Pancreas (tissue), 10 donors: ENCODE data around the gene RGS14. TPM values are rescaled to one million over a fixed set of nuclear protein-coding genes. Genes with fewer than 3 reads are reported as not detected.

Experiments
- ATAC-seq, 4 donors: fragments of 200-7000 bp; cut with Tn5 transposase; one replicate each; pipeline versions ENCODE4 v1.8.0 to v1.9.1; 2020; ENCODE audit warnings: mild to moderate bottlenecking in 4 of 4, moderate library complexity in 4 of 4
- DNase-seq, 6 donors: peaks; one replicate each; pipeline ENCODE4 v3.0.0-alpha.2; 2020
- FAIRE-seq: peaks from 2 replicates; lab custom pipeline; 2012; peaks lifted over from hg19 to GRCh38; lab: Jason Lieb, UNC
- H3K27ac ChIP-seq, 4 donors: fragments of 200-600 bp; sonication (generic); 1 replicate in 3 of 4; 2 replicates in 1 of 4; pipeline versions ENCODE4 v1.5.0 to v1.8.0; 2020
- H3K27me3 ChIP-seq, 4 donors: fragments of 200-600 bp; one replicate each; pipeline ENCODE4 v1.8.0; 2021
- H3K36me3 ChIP-seq, 3 donors: fragments of 200-600 bp; sonication (generic) in 1 of 3; one replicate each; pipeline versions ENCODE4 v1.5.0 to v1.8.0; 2020 to 2021
- H3K4me1 ChIP-seq, 3 donors: fragments of 200-600 bp; one replicate each; pipeline ENCODE4 v1.8.0; 2021
- H3K4me3 ChIP-seq, 4 donors: fragments of 200-600 bp; sonication (generic) in 2 of 4; one replicate each; pipeline versions ENCODE4 v1.5.0 to v1.8.0; 2020 to 2021
- H3K9me3 ChIP-seq, 4 donors: fragments of 200-600 bp; one replicate each; pipeline ENCODE4 v1.8.0; 2021
- WGBS, 2 donors: extraction: QIAGEN DNeasy Blood & Tissue Kit; methylation state at CpG; one replicate each; pipeline ENCODE4 v1.1.7; 2013; 5-methylcytosine and 5-hydroxymethylcytosine counted together
- intact Hi-C, 3 donors: fragments of 100-400 bp; cut with DNase I; formaldehyde crosslinking; loops; one replicate each; pipeline versions ENCODE4 v1.11.1 to v1.14.2; 2022
- polyA plus RNA-seq, 2 donors: library from polyadenylated mRNA; stranded (reverse); fragments of 200-250 nt; gene quantifications; one replicate each; pipeline ENCODE4 v1.2.3, GENCODE V29; 2013
- total RNA-seq, 6 donors: library from RNA; stranded (reverse); fragmentation: NEBNext Ultra II Directional in 4 of 6; extraction: Animal tissue kit (Norgen Biotek cat#: 25700) in 4 of 6; gene quantifications; one replicate each; pipeline versions ENCODE4 v1.2.1 to v1.2.4, GENCODE V29; 2021 to 2023
- TF ChIP-seq, protein P1 (sequence below), 4 donors: fragments of 200-600 bp; sonication (generic) in 3 of 4; IDR thresholded peaks; one replicate each; pipeline versions ENCODE4 v1.5.0 to v1.8.0; 2021; ENCODE audit warnings: antibody characterized with exemption in 4 of 4
- donor health status: healthy with polysubstance abuse.
- donor health status: DM: no; HTN: no; CAD: no; lungs with moderate emphysema.
- donor health status: DM: no; HTN: no; CAD: no.
- donor health status: control.
- donor health status: control.
- donor health status: Bipolar disorder and iron deficiency.
- donor health status: DM: yes; HTN: yes; CAD: no.
- donor health status: DM: no; HTN: no; CAD: no.
- donor health status: DM: no; HTN: no; CAD: no.
- donor health status: DM: yes; HTN: yes; CAD: no.

RGS14 gene, protein sequence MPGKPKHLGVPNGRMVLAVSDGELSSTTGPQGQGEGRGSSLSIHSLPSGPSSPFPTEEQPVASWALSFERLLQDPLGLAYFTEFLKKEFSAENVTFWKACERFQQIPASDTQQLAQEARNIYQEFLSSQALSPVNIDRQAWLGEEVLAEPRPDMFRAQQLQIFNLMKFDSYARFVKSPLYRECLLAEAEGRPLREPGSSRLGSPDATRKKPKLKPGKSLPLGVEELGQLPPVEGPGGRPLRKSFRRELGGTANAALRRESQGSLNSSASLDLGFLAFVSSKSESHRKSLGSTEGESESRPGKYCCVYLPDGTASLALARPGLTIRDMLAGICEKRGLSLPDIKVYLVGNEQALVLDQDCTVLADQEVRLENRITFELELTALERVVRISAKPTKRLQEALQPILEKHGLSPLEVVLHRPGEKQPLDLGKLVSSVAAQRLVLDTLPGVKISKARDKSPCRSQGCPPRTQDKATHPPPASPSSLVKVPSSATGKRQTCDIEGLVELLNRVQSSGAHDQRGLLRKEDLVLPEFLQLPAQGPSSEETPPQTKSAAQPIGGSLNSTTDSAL
- total RNA-seq = 10 to 100 TPM in 4 of 6 donors, 1 to 10 TPM in 2; 7.0 to 15.7 (median 11.3) TPM
- 10 to 100 TPM; 24.7 to 30.9 TPM for polyA plus RNA-seq

DNA sequence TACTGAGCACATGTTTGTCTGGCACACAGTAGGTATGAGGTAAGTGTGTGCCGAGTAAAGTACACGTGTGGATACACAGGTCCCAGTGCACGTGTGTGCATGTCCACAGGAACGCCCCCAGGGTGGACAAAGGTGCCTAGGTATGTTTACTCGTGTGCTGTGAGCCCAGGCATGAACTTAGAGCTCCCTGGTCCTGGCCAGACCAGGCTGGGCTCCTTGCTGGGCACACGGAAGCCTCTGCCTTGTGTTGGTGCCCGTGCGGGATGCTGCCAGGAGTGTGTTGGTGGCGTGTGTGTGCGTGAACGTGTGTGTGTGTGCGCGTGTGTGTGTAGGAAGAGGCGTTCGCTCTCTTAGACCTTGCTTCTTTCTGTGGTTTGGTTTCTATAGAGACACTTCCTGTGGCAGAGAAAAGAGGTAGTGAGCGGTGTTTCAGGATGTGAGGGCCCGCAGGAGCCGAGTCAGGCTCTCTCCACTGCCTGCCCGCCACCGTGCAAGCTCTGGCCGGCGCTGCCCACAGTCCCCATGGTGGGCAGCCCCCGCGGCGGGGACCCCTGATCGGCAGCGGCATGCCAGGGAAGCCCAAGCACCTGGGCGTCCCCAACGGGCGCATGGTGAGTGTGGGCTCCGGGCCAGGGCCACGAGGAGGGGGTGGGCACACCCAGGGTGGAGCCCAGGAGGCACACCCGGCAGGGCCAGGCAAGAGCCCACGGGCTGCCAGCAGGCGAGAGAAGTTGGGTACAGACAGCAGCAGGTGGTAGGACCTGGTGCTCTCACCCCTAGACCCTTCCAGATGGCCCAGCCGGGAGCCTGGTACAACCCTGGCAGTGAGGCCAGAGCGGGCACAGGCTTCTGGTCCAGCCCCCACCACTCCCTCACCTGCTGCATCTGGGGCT, at the start of gene RGS14:
RGS14 (plus strand) TSS at position 466 of the 893 bp plus-strand sequence; CDS start at position 567, 101 bp downstream.
- H3K36me3 ChIP-seq = no peaks in the 10 kb centered on the region
- no peaks in the 10 kb centered on the region for H3K27me3 ChIP-seq
- 60 to 70% methylated on average over 36 to 37 of the region's 37 CpGs for WGBS, 2 donors
- peaks cover 0 to under 1% (median 0%) of the 10 kb centered on the region in 3 donors for H3K4me1 ChIP-seq
- FAIRE-seq (no peak), ATAC-seq (peak in 3 of 4 donors; percentile 59 to 67 (median 64)), DNase-seq (peak in 2 of 6 donors; percentile 44 to 75)
- TF ChIP-seq, protein P1, sequence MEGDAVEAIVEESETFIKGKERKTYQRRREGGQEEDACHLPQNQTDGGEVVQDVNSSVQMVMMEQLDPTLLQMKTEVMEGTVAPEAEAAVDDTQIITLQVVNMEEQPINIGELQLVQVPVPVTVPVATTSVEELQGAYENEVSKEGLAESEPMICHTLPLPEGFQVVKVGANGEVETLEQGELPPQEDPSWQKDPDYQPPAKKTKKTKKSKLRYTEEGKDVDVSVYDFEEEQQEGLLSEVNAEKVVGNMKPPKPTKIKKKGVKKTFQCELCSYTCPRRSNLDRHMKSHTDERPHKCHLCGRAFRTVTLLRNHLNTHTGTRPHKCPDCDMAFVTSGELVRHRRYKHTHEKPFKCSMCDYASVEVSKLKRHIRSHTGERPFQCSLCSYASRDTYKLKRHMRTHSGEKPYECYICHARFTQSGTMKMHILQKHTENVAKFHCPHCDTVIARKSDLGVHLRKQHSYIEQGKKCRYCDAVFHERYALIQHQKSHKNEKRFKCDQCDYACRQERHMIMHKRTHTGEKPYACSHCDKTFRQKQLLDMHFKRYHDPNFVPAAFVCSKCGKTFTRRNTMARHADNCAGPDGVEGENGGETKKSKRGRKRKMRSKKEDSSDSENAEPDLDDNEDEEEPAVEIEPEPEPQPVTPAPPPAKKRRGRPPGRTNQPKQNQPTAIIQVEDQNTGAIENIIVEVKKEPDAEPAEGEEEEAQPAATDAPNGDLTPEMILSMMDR (IDR thresholded peaks at IDR 0.05) = no peak
- no peak within 1 kb of the TSS for H3K27ac ChIP-seq
- intact Hi-C loops = no loop called here
- H3K4me3 ChIP-seq = peak within 1 kb of the TSS in 1 of 4 donors; percentile 39
- no peaks in the 10 kb centered on the region for H3K9me3 ChIP-seq

DNA sequence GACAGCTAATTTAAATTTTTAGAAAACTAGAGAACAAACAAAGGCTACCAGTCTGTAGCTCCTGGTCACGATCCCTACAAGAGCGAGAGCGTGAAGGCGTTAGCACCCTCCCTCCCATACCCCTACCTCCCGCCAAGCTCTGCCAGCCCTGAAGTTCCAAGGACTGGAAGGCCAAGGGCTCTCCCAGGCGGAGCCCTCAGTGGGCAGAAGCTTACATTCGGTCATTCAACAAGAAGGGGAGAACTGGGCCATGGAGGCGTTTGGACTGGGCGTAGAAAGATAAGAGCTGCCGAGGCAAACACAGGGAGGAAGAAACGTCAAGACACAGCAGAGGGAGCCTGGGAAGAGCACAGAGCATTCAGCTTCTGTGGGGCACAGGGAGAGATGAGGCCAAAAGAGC, 49.0 kb upstream of the RGS14 start:
- TF ChIP-seq, protein P1 (IDR thresholded peaks at IDR 0.05) = no peak
- ATAC-seq (peak in 3 of 4 donors; percentile 1 to 4 (median 2)), DNase-seq (no peak), FAIRE-seq (no peak)
- Histone ChIP-seq H3K4me1 (peaks cover 15 to 44% (median 24%) of the 10 kb centered on the region in 3 donors), H3K27ac (peak overlapping the region in 3 of 4 donors; percentile 51 to 63 (median 58)), H3K27me3 (no peaks in the 10 kb centered on the region), H3K36me3 (peaks cover 0 to 12% (median 7%) of the 10 kb centered on the region in 3 donors), H3K4me3 (no peak overlapping the region), H3K9me3 (no peaks in the 10 kb centered on the region)
- intact Hi-C loops = loop anchor here in 1 of 3 donors (10.0 kb wide), 1 partner anchor 194 kb away; no protein-coding TSS in a partner anchor
- 47 to 57% methylated on average over 11 of the region's 11 CpGs for WGBS, 2 donors

DNA sequence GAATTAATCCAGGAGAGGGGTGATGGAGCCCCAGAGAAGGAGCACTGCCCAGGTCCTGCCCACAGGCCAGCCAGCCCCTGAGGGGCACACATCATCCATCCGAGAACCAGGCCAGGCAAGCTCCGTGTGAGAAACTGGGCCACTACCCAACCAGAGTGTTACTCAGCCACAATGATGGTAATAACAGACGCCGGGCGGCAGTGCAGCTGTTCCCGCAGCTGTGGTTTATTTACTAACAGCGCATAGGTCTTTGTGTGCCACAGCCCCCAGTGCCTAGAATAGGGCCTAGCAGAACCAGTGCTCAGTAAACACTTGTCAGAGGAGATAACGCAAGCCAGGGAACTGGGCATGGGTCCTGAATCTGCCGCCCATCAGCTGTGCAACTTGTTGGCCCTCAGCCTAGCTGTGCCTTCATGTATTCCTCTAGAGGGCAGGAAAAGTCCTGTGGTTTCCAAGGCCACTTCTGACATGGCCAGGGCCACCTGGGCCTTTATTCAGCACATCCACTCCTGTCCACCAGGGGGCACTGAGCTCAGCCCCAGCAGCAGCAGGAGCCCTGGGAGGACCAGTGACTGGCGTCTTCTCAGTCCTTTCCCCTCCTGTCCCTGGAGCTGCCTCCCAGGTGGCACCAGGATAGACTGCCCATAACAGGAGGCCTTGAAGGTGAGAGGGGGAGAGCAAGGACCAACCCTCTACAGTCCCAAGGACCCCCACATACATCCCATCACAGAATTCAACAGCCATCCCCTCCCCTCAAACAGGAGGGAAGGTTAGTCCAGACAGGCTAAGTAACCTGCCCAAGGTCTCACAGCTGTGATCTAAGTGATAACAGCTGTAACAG, 48.2 kb upstream of the RGS14 start:
- 55 to 62% methylated on average over 10 of the region's 10 CpGs for WGBS, 2 donors
- peak; percentile 11 to 33 (median 14) for ATAC-seq
- intact Hi-C loops = loop anchor here in 2 of 3 donors (10.0 kb wide), 3 partner anchors 75 to 195 kb away; partner anchors contain the start of gene SLC34A1 (in 1 of the 2)
- no peak for FAIRE-seq
- peak overlapping the region in 2 of 4 donors; percentile 51 to 58 for H3K27ac ChIP-seq
- TF ChIP-seq, protein P1 (IDR thresholded peaks at IDR 0.05) = peak; percentile 47 to 68 (median 56)
- DNase-seq = peak in 4 of 6 donors; percentile 44 to 74 (median 62)
- no peaks in the 10 kb centered on the region for H3K27me3 ChIP-seq
- peaks cover 0 to 12% (median 7%) of the 10 kb centered on the region in 3 donors for H3K36me3 ChIP-seq
- H3K4me3 ChIP-seq = no peak overlapping the region
- peaks cover 15 to 42% (median 24%) of the 10 kb centered on the region in 3 donors for H3K4me1 ChIP-seq
- no peaks in the 10 kb centered on the region for H3K9me3 ChIP-seq

DNA sequence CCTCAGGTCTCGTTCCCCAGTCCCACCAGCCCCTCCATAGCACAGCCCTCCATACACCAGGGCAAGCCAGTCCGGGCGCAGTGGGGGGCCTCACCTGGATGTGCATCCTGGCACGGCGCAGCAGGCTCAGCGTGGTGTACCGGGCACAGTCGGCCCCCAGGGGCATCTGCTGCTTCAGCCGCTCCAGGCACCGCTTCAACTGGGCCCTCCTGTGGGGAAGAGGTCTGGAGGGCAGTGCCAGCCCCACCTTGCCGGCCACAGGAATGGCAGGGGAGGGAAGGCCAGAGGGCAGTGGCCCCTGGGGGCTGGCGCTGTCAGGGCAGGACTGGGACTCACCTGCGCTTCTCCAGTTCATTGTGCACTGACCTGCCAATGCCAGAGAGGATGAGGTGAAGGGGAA, 47.4 kb upstream of the RGS14 start:
- DNase-seq = peak in 4 of 6 donors; percentile 29 to 83 (median 44)
- Histone ChIP-seq H3K9me3 (no peaks in the 10 kb centered on the region), H3K4me3 (no peak overlapping the region), H3K4me1 (peaks cover 15 to 34% (median 16%) of the 10 kb centered on the region in 3 donors), H3K36me3 (peaks cover 0 to 12% (median 7%) of the 10 kb centered on the region in 3 donors), H3K27me3 (no peaks in the 10 kb centered on the region), H3K27ac (no peak overlapping the region)
- intact Hi-C loops = loop anchor here in 1 of 3 donors (10.0 kb wide), 2 partner anchors 74 to 144 kb away; partner anchors contain the start of gene SLC34A1
- no peak for ATAC-seq
- 93% methylated on average over 12 to 13 of the region's 13 CpGs for WGBS, 2 donors
- TF ChIP-seq, protein P1 (IDR thresholded peaks at IDR 0.05) = no peak
- FAIRE-seq = no peak
